ENCODE data around the gene LRP1. TPM values are rescaled to one million over a fixed set of nuclear protein-coding genes. Genes with fewer than 3 reads are reported as not detected.

Gene LRP1
- total and polyA plus RNA-seq, 4 donors: 87.5 to 375 (median 139) TPM

DNA sequence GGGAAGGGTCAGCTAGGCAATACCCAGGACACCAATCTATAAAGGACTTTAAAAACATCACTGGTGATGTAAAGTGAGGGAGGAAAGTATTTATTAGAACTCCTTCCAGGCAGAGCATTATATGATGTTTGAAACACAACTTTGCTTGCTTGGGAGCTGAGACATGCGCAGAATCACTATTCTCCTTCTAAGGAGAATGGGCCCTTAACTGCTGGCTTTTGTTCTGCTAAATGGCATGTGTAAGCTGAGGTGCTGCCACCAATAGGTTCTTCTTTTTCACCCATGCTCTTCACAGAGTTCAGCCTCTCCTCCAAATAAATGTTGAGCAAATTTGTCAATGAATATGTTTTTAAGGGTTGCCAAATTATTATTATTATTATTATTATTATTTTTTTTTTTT lies 118.8 kb downstream of the LRP1 start:
- Histone ChIP-seq H3K27ac (ENCODE audit: low read depth in 1 of 2, low read length in 2 of 2) (no peak overlapping the region), H3K9ac (ENCODE audit: low read depth in 1 of 2, low read length in 2 of 2) (no peak overlapping the region), H3K9me3 (ENCODE audit: control insufficient read depth in 4 of 4, low read length in 3 of 4) (no peaks in the 10 kb centered on the region), H3K27me3 (ENCODE audit: control insufficient read depth in 4 of 4, insufficient read depth in 4 of 4, low read length in 3 of 4) (peaks cover 0 to 2% (median 0%) of the 10 kb centered on the region in 4 donors), H3K4me1 (ENCODE audit: control insufficient read depth in 4 of 4, insufficient read depth in 4 of 4, low read length in 3 of 4) (peaks cover 4 to 29% (median 15%) of the 10 kb centered on the region in 4 donors), H3K36me3 (ENCODE audit: control insufficient read depth in 4 of 4, insufficient read depth in 3 of 4, low read depth in 1 of 4, low read length in 3 of 4) (no peaks in the 10 kb centered on the region), H3K4me3 (ENCODE audit: low read depth in 1 of 3, low read length in 3 of 3) (no peak overlapping the region)
- no peak for TF ChIP-seq TAF1 (conservative IDR thresholded peaks at IDR 0.05)
- TF ChIP-seq, protein P1, sequence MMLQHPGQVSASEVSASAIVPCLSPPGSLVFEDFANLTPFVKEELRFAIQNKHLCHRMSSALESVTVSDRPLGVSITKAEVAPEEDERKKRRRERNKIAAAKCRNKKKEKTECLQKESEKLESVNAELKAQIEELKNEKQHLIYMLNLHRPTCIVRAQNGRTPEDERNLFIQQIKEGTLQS (IDR thresholded peaks at IDR 0.05): no peak
- TF ChIP-seq, protein P2, sequence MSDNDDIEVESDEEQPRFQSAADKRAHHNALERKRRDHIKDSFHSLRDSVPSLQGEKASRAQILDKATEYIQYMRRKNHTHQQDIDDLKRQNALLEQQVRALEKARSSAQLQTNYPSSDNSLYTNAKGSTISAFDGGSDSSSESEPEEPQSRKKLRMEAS (IDR thresholded peaks at IDR 0.05): no peak
- no peak for TF ChIP-seq RAD21 (IDR thresholded peaks at IDR 0.05)
- TF ChIP-seq, protein P3, sequence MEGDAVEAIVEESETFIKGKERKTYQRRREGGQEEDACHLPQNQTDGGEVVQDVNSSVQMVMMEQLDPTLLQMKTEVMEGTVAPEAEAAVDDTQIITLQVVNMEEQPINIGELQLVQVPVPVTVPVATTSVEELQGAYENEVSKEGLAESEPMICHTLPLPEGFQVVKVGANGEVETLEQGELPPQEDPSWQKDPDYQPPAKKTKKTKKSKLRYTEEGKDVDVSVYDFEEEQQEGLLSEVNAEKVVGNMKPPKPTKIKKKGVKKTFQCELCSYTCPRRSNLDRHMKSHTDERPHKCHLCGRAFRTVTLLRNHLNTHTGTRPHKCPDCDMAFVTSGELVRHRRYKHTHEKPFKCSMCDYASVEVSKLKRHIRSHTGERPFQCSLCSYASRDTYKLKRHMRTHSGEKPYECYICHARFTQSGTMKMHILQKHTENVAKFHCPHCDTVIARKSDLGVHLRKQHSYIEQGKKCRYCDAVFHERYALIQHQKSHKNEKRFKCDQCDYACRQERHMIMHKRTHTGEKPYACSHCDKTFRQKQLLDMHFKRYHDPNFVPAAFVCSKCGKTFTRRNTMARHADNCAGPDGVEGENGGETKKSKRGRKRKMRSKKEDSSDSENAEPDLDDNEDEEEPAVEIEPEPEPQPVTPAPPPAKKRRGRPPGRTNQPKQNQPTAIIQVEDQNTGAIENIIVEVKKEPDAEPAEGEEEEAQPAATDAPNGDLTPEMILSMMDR (IDR thresholded peaks at IDR 0.05; ENCODE audit: low read depth, low read length, missing input control): no peak
- TF ChIP-seq FOXA2 (IDR thresholded peaks at IDR 0.05): no peak
- TF ChIP-seq SP1 (IDR thresholded peaks at IDR 0.05): no peak
- TF ChIP-seq, protein P4, sequence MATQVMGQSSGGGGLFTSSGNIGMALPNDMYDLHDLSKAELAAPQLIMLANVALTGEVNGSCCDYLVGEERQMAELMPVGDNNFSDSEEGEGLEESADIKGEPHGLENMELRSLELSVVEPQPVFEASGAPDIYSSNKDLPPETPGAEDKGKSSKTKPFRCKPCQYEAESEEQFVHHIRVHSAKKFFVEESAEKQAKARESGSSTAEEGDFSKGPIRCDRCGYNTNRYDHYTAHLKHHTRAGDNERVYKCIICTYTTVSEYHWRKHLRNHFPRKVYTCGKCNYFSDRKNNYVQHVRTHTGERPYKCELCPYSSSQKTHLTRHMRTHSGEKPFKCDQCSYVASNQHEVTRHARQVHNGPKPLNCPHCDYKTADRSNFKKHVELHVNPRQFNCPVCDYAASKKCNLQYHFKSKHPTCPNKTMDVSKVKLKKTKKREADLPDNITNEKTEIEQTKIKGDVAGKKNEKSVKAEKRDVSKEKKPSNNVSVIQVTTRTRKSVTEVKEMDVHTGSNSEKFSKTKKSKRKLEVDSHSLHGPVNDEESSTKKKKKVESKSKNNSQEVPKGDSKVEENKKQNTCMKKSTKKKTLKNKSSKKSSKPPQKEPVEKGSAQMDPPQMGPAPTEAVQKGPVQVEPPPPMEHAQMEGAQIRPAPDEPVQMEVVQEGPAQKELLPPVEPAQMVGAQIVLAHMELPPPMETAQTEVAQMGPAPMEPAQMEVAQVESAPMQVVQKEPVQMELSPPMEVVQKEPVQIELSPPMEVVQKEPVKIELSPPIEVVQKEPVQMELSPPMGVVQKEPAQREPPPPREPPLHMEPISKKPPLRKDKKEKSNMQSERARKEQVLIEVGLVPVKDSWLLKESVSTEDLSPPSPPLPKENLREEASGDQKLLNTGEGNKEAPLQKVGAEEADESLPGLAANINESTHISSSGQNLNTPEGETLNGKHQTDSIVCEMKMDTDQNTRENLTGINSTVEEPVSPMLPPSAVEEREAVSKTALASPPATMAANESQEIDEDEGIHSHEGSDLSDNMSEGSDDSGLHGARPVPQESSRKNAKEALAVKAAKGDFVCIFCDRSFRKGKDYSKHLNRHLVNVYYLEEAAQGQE (IDR thresholded peaks at IDR 0.05): no peak
- TF ChIP-seq NR2F2 (IDR thresholded peaks at IDR 0.05): no peak
- TF ChIP-seq HNF4G (IDR thresholded peaks at IDR 0.05): no peak
- TF ChIP-seq JUND (IDR thresholded peaks at IDR 0.05): no peak
- TF ChIP-seq, protein P5, sequence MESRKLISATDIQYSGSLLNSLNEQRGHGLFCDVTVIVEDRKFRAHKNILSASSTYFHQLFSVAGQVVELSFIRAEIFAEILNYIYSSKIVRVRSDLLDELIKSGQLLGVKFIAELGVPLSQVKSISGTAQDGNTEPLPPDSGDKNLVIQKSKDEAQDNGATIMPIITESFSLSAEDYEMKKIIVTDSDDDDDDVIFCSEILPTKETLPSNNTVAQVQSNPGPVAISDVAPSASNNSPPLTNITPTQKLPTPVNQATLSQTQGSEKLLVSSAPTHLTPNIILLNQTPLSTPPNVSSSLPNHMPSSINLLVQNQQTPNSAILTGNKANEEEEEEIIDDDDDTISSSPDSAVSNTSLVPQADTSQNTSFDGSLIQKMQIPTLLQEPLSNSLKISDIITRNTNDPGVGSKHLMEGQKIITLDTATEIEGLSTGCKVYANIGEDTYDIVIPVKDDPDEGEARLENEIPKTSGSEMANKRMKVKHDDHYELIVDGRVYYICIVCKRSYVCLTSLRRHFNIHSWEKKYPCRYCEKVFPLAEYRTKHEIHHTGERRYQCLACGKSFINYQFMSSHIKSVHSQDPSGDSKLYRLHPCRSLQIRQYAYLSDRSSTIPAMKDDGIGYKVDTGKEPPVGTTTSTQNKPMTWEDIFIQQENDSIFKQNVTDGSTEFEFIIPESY (IDR thresholded peaks at IDR 0.05): no peak
- TF ChIP-seq HNF4A (conservative IDR thresholded peaks at IDR 0.05): no peak
- no peak for TF ChIP-seq EGR1 (IDR thresholded peaks at IDR 0.05; ENCODE audit: low read depth in 2 of 2)
- no peak for TF ChIP-seq GABPA (IDR thresholded peaks at IDR 0.05 in 1 of 2, conservative IDR thresholded peaks at IDR 0.05 in 1 of 2)
- no peak for TF ChIP-seq YY1 (IDR thresholded peaks at IDR 0.05)
- DNase-seq (ENCODE audit: low spot score): no peak
- 96% methylated on average over 1 of the region's 1 CpG for WGBS
